Measurements from ENCODE around the gene MYMX. TPM values are rescaled to one million over a fixed set of nuclear protein-coding genes. Genes with fewer than 3 reads are reported as not detected.
A peak's percentile ranks its signal among the peaks of the same experiment; 100 is the strongest.

MYMX gene
- total RNA-seq, 1 donor from 2014 or later = 0.91 TPM

DNA sequence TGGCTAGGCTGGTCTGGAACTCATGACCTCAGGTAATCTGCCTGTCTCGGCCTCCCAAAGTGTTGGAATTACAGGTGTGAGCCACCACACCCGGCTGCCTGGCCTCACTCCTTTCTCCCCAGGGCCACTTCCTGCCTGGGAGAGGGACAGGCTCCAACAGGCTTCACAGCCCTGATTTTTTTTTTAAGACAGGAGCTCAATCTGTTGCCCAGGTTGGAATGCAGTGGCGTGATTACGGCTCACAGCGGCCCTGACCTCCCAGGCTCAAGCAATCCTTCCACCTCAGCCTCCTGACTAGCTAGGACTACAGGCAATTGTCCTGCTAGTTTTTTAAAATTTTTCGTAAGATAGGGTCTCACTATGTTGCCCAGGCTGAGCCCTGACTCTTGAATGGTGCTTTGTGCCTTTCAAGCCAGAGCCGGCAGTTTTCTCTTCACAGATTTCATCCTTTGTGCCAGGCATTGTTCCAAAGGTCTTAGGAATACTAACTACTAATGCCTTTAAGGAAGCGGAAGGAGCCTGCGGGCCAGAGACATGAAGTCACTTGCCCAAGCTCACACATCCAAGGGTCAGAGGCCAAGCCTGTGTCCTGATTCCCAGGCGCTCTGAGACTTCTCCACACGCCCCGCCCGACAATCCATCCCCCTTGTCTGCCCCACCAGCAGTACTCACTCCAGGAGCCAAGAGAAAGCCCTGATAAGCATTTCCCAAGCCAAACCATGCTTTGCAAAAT lies 38.9 kb upstream of the MYMX start:
- no peak overlapping the region for H3K4me3 Mint-ChIP-seq (ENCODE audit: unreplicated experiment)
- no peaks in the 10 kb centered on the region for H3K27me3 Mint-ChIP-seq (ENCODE audit: unreplicated experiment)
- peaks cover 4% of the 10 kb centered on the region for H3K36me3 Mint-ChIP-seq (ENCODE audit: unreplicated experiment)
- peaks cover 2% of the 10 kb centered on the region for H3K9me3 Mint-ChIP-seq (ENCODE audit: unreplicated experiment)
- no peaks in the 10 kb centered on the region for H3K4me1 Mint-ChIP-seq (ENCODE audit: low read depth, unreplicated experiment)
- no peak for DNase-seq
- no peak overlapping the region for H3K27ac Mint-ChIP-seq (ENCODE audit: unreplicated experiment)
- TF ChIP-seq, protein P1, sequence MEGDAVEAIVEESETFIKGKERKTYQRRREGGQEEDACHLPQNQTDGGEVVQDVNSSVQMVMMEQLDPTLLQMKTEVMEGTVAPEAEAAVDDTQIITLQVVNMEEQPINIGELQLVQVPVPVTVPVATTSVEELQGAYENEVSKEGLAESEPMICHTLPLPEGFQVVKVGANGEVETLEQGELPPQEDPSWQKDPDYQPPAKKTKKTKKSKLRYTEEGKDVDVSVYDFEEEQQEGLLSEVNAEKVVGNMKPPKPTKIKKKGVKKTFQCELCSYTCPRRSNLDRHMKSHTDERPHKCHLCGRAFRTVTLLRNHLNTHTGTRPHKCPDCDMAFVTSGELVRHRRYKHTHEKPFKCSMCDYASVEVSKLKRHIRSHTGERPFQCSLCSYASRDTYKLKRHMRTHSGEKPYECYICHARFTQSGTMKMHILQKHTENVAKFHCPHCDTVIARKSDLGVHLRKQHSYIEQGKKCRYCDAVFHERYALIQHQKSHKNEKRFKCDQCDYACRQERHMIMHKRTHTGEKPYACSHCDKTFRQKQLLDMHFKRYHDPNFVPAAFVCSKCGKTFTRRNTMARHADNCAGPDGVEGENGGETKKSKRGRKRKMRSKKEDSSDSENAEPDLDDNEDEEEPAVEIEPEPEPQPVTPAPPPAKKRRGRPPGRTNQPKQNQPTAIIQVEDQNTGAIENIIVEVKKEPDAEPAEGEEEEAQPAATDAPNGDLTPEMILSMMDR (IDR thresholded peaks at IDR 0.05; ENCODE audit: partially characterized antibody, unreplicated experiment) = no peak

DNA sequence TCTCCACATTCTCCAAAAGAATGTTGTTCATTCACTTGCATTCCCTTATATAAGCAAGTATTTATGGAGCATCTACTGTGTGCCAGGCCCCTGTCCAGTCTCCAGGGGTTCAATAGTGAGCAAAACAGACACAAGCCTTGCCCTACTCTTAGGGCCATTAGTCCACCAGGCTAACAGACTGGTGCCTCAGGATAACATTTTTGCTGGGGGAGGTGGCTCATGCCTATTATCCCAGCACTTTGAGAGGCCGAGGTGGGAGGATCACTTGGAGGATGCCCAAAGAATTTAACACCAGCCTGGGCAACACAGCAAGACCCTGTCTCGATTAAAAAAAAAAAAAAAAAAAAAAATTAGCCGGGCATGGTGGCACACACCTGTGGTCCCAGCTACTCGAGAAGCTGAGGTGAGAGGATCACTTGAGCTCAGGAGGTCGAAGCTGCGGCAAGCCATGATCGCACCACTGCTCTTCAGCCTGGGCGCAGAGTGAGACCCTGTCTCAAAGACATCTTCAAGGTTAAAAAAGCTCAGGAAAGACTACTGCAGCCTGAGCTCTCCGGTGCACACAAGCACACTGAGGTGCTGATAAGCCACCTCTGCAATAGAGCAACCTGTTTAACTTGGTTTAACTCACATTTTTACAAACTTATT lies 38.2 kb upstream of the MYMX start:
- no peak for DNase-seq
- Mint-ChIP-seq H3K27ac (ENCODE audit: unreplicated experiment) (no peak overlapping the region), H3K9me3 (ENCODE audit: unreplicated experiment) (peaks cover 2% of the 10 kb centered on the region), H3K4me1 (ENCODE audit: low read depth, unreplicated experiment) (no peaks in the 10 kb centered on the region), H3K27me3 (ENCODE audit: unreplicated experiment) (no peaks in the 10 kb centered on the region), H3K4me3 (ENCODE audit: unreplicated experiment) (no peak overlapping the region), H3K36me3 (ENCODE audit: unreplicated experiment) (peaks cover 4% of the 10 kb centered on the region)
- TF ChIP-seq, protein P1 (IDR thresholded peaks at IDR 0.05; ENCODE audit: partially characterized antibody, unreplicated experiment) = no peak

GRCh38 chr6:44179072-44179536 lies 37.6 kb upstream of the MYMX start:
- Mint-ChIP-seq H3K27me3 (ENCODE audit: unreplicated experiment) (peaks cover under 1% of the 10 kb centered on the region), H3K4me1 (ENCODE audit: low read depth, unreplicated experiment) (no peaks in the 10 kb centered on the region), H3K27ac (ENCODE audit: unreplicated experiment) (no peak overlapping the region), H3K9me3 (ENCODE audit: unreplicated experiment) (peaks cover 2% of the 10 kb centered on the region), H3K36me3 (ENCODE audit: unreplicated experiment) (peaks cover 4% of the 10 kb centered on the region), H3K4me3 (ENCODE audit: unreplicated experiment) (peak overlapping the region; percentile 27)
- TF ChIP-seq, protein P1 (IDR thresholded peaks at IDR 0.05; ENCODE audit: partially characterized antibody, unreplicated experiment) = no peak
- DNase-seq = no peak

DNA sequence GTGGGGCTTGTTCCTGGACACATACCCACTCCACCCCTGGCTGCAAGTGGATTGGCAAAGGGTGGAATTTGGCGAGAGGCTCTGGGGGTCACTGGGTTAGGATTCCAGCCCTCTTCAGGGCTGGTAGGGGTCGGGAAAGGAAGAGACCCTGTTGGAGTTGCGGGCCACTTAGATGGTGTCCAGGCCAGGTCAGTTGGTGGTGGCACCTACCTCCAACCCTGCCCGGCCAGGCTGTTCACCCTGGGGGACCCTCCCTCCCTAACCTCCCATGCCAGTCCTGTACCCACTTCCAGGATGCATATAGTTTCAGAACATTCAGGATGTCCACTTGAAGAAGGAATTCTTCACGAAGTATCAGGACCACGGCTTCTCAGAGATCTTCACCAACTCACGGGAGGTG lies 37.1 kb upstream of the MYMX start:
- peaks cover 2% of the 10 kb centered on the region for H3K9me3 Mint-ChIP-seq (ENCODE audit: unreplicated experiment)
- H3K4me1 Mint-ChIP-seq (ENCODE audit: low read depth, unreplicated experiment) = no peaks in the 10 kb centered on the region
- no peak overlapping the region for H3K4me3 Mint-ChIP-seq (ENCODE audit: unreplicated experiment)
- H3K36me3 Mint-ChIP-seq (ENCODE audit: unreplicated experiment) = peaks cover 4% of the 10 kb centered on the region
- H3K27ac Mint-ChIP-seq (ENCODE audit: unreplicated experiment) = no peak overlapping the region
- H3K27me3 Mint-ChIP-seq (ENCODE audit: unreplicated experiment) = peaks cover 2% of the 10 kb centered on the region
- TF ChIP-seq, protein P1 (IDR thresholded peaks at IDR 0.05; ENCODE audit: partially characterized antibody, unreplicated experiment) = no peak
- DNase-seq = no peak

DNA sequence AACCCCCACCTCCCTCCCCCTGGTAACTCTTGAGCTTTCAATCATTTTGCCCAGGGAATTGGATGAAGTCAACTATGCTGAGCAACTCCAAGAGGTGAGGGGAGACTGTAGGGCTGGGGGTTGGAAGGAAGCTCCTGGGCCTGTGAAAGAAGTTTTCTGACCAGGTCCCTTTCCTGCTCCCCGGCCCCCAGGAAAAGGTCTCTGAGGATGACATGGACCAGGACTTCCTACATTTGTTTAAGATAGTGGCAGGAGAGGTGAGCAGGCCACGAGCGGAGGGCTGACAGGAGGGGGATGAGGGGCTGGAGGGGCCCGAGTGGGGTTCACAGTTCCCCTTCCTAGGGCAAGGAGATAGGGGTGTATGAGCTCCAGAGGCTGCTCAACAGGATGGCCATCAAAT lies 36.3 kb upstream of the MYMX start:
- H3K9me3 Mint-ChIP-seq (ENCODE audit: unreplicated experiment) = peaks cover 2% of the 10 kb centered on the region
- no peak for DNase-seq
- peaks cover 2% of the 10 kb centered on the region for H3K27me3 Mint-ChIP-seq (ENCODE audit: unreplicated experiment)
- no peak overlapping the region for H3K4me3 Mint-ChIP-seq (ENCODE audit: unreplicated experiment)
- no peak overlapping the region for H3K27ac Mint-ChIP-seq (ENCODE audit: unreplicated experiment)
- H3K4me1 Mint-ChIP-seq (ENCODE audit: low read depth, unreplicated experiment) = no peaks in the 10 kb centered on the region
- H3K36me3 Mint-ChIP-seq (ENCODE audit: unreplicated experiment) = peaks cover 4% of the 10 kb centered on the region
- TF ChIP-seq, protein P1 (IDR thresholded peaks at IDR 0.05; ENCODE audit: partially characterized antibody, unreplicated experiment) = no peak

All from glutamatergic neuron (in vitro differentiated cells).